ENCODE data around the gene ANKRD11.
"Not testable (repeated sequence)": the region's sequence is repeated elsewhere in the genome, so short reads cannot be mapped to it uniquely, and the experiment has no call there.

Gene ANKRD11

GRCh38 chr16:89308391-89309333, 181.7 kb downstream of the ANKRD11 start:
- no peak for DNase-seq

- DNase-seq, result no peak
Measured at GRCh38 chr16:89307421-89307805, 182.9 kb downstream of the ANKRD11 start.

- DNase-seq, result not testable (repeated sequence)
Measured at GRCh38 chr16:89306457-89307420, 183.6 kb downstream of the ANKRD11 start.

GRCh38 chr16:89304941-89305705, 185.2 kb downstream of the ANKRD11 start:
- DNase-seq, result no peak

- no peak for DNase-seq
Measured at GRCh38 chr16:89304181-89304851, 186.0 kb downstream of the ANKRD11 start.

DNA sequence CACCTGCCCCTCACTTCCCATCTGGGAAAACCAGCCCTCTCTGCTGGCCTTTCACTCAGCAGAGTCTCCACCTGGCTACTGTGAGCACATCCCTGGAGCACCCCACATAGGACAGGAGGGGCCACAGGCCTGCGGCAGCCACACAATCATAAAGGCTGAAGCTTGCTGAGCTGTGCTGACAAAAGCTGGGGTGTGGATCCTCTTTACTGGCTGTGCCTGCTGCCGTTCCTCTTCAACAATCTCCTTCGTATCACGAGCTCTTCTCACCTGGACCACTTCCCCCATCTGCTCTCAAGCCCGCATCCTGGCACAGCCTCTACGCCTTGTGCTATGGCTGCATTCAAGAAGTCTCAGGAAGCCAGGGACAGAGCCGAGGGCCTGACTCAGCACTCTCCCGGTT, 186.7 kb downstream of the ANKRD11 start:
- DNase-seq, result no peak

DNA sequence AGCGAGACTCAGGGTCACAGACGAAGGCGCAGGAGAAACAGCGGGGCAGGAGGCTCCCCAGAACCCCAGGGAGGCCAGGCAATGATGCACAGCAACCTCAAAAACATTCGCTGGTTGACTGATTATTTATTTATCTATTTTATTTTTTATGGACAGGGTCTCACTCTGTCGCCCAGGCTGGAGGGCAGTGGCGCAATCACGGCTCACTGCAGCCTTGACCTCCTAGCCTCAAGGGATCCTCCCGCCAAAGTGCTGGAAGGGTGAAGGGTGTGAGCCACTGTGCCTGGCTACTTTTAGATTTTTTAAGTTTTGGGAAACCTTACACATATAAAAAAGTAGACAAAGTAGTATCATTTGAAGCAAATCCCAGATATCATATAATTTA, 189.4 kb downstream of the ANKRD11 start:
- DNase-seq, result no peak

DNA sequence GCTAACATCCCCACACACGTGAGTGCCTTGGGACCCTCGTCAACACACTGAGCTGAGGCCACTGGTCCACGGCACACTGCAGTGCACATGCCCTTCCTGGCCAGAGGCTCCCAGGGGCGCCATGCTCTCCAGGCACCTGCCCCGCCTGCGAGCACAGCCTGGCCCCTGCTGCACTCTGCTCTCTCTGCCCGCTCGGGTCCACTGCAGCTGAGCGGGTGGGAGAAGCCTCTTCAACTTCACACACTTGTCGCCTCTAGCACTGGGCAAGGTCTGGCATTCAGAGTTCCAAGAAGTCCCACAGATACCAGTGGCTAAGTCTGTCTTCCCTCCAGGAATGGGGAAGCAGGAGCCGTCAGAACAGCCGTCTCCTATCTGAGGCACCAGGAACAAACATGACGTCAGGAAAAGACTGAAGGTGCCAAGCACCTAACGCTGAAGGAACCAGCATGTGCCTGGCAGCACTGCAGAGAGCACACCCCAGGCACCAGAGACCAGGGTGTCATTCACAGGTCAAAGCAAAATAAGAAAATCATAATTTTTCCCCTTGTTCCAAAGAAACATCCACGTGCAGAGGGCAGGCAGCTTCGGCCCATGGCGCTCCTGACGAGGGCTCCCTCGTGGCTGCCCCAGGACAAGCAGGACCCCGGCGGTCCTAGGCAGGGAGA, 189.9 kb downstream of the ANKRD11 start:
- no peak for DNase-seq

GRCh38 chr16:89299357-89300111, 190.8 kb downstream of the ANKRD11 start:
- not testable (repeated sequence) for DNase-seq

GRCh38 chr16:89298623-89299225, 191.6 kb downstream of the ANKRD11 start:
- no peak for DNase-seq

DNA sequence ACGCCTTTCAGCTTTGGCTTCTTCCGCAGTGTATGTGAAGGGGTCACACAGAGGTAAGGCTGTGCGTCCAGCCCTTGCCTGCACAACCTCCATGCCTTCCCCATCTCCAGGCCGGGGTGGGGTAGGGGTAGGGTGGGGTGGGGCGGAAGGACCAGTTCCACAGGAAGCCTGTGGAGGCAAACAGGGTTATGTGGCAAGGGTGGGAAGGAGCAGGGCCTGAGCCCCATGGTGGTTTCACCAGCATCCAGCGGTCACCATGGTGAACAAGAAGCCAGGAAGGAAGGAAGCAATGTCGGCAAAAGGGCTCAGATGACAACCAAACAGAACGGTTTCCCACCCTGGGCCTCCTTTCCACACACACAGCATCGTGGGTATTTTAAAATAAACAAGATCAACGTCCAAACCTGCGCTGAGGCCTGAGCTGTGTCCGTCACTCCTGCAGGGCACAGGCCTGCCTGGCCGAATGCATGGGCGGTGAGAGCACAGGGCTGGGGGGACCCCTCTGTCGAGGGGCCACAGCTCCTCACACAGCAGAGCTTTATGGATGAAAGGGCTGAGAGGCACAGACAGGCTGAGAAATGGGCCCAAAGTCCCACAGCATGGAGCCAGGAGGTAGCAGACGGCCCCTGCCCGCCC, 192.3 kb downstream of the ANKRD11 start:
- DNase-seq, result no peak

GRCh38 chr16:89297156-89297874, 193.0 kb downstream of the ANKRD11 start:
- no peak for DNase-seq

DNA sequence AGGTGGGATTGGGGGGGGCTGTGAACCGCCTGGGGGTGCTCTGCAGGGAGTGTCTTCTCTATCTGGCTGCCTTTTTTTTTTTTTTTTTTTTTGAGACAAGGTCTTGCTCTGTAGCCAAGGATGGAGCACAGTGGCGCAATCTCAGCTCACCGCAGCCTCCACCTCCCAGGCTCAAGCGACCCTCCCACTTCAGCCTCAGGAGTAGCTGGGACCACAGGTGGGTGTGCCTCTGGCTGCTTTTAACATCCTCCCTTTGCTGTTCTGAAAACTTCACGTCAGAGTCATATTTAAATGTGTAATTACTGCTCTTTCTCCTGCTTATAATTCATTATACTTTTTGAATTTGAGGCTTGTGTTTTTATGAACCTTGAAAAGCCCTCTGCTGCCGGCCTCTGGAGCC, 194.4 kb downstream of the ANKRD11 start:
- no peak for DNase-seq

GRCh38 chr16:89295071-89295900, 195.1 kb downstream of the ANKRD11 start:
- no peak for DNase-seq

- no peak for DNase-seq
Measured at GRCh38 chr16:89294486-89294885, 195.9 kb downstream of the ANKRD11 start.

DNA sequence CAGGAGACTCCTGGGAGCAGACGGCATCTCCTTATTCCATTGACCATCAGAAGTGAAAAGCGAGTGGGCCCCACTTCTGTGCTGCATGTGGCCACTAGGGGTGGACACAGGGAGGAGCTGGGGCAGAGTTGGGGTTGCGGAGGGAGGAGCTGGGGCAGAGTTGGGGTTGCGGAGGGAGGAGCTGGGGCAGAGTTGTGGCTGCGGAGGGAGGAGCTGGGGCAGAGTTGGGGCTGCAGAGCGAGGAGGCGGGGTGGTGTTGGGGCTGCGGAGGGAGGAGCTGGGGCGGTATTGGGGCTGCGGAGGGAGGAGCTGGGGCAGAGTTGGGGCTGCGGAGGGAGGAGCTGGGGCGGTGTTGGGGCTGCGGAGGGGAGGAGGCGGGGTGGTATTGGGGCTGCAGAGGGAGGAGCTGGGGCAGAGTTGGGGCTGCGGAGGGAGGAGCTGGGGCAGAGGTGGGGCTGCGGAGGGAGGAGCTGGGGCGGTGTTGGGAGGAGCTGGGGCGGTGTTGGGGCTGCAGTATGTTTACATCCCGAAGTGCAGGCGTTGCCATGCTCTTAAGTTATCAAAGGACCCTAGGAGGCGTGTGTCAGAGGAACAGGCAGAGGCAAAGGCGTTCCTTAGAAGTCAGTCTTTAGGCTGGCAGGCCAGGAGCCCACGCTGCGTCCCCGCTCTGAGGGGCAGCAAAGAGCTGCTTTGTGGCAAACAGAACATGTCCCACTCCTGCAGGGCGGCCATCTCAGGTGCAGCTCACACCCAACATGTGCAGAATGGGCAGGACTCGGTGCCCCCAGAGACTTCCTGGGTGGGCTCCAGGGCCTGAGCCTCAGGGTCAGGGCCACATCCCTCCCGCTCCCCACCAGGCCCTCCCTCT, 196.9 kb downstream of the ANKRD11 start:
- no peak for DNase-seq

- DNase-seq, result no peak
Measured at GRCh38 chr16:89292443-89293078, 197.8 kb downstream of the ANKRD11 start.
